GM18517 (cell line): ENCODE results near the gene ANXA8.

Experiments
- ATAC-seq: cut with Tn5 transposase; IDR thresholded peaks from one replicate; pipeline ENCODE4 v1.9.1; 2021; ENCODE audit warnings: mild to moderate bottlenecking, moderate library complexity; ENCODE audit not compliant: unreplicated experiment

Gene ANXA8

GRCh38 chr10:47449102-47449978 is 34.6 kb downstream of the ANXA8 start:
- no peak for ATAC-seq

- no peak for ATAC-seq
Observed at GRCh38 chr10:47447705-47448104, 36.2 kb downstream of the ANXA8 start.

GRCh38 chr10:47447209-47447608 is 36.7 kb downstream of the ANXA8 start:
- ATAC-seq, result no peak

GRCh38 chr10:47445720-47446119 is 38.2 kb downstream of the ANXA8 start:
- no peak for ATAC-seq

GRCh38 chr10:47444047-47444446 is 39.9 kb downstream of the ANXA8 start:
- no peak for ATAC-seq

- no peak for ATAC-seq
Observed at GRCh38 chr10:47443145-47443544, 40.8 kb downstream of the ANXA8 start.

GRCh38 chr10:47442351-47442750 is 41.6 kb downstream of the ANXA8 start:
- ATAC-seq, result no peak

- no peak for ATAC-seq
Observed at GRCh38 chr10:47441938-47442337, 42.0 kb downstream of the ANXA8 start.

GRCh38 chr10:47440207-47440606 is 43.7 kb downstream of the ANXA8 start:
- no peak for ATAC-seq

- ATAC-seq, result no peak
Observed at GRCh38 chr10:47438857-47439474, 44.9 kb downstream of the ANXA8 start.

GRCh38 chr10:47435081-47435480 is 48.8 kb downstream of the ANXA8 start:
- no peak for ATAC-seq

GRCh38 chr10:47425813-47426419 is 58.0 kb downstream of the ANXA8 start:
- ATAC-seq, result no peak

GRCh38 chr10:47424231-47424630 is 59.7 kb downstream of the ANXA8 start:
- no peak for ATAC-seq

GRCh38 chr10:47423476-47423875 is 60.4 kb downstream of the ANXA8 start:
- no peak for ATAC-seq

- no peak for ATAC-seq
Observed at GRCh38 chr10:47421057-47421952, 62.6 kb downstream of the ANXA8 start.

GRCh38 chr10:47420305-47421056 is 63.4 kb downstream of the ANXA8 start:
- ATAC-seq, result no peak

GRCh38 chr10:47419421-47419820 is 64.5 kb downstream of the ANXA8 start:
- no peak for ATAC-seq

GRCh38 chr10:47418966-47419365 is 64.9 kb downstream of the ANXA8 start:
- ATAC-seq, result no peak

GRCh38 chr10:47418321-47418720 is 65.6 kb downstream of the ANXA8 start:
- ATAC-seq, result no peak
